ENCODE data around the gene MCRIP1. TPM values are rescaled to one million over a fixed set of nuclear protein-coding genes. Genes with fewer than 3 reads are reported as not detected.

MCRIP1 gene
- total and polyA plus RNA-seq, 2 of the 13 experiments (the other 11 are each of a cell fraction or from before 2014, with no cell fraction given): 79.7 to 84.9 TPM

DNA sequence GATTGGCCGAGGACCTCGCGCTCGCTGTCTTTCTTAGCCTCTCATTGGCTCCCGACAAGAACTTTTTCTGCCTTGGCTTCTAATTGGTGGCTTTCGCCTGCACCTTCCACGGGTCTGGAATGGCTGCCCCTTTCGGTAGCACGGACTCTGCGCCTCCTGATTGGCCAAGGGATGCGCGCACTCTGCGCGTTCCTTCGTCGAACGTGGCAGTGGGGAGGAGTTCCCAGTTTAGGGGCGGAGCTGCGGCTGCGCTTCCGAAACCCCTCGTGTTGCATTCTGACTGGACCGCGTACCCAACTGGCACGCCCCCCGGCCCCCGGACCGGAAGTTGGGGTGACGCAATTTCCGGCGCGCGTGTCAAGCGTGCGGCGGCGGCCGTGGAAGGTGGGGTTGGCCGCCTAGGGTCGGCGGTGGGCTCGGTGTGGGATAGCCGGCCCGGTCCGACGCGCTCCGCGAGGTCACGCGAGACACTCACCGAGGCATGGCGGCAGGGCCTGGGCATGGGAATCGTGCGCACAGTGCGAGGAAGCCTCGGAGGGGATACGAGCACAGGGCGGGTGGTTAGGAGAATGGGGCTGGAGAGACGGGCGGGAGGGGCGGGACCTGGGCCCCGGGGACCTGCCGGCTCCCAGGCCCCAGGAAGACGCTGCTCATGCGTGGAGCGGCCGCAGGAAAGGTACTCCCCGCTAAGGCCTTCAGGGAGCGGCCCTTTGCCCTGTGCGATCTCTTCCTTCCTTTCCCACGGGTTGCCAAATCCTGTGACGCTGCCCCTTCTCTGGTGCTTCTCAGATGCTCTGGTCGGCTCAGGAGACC lies 27.9 kb upstream of the MCRIP1 start (continued):
- peak; percentile 35; the same call in 1 of the 2 replicates for TF ChIP-seq ZBTB1 (CRISPR knock-in tag; IDR thresholded peaks at IDR 0.05; ENCODE audit: borderline replicate concordance)
- TF ChIP-seq ZMYM3 (CRISPR knock-in tag; IDR thresholded peaks at IDR 0.05): 0 out of 2 replicates have a peak, but pooled peaks have one; percentile 13
- TF ChIP-seq SMAD9 (CRISPR knock-in tag; IDR thresholded peaks at IDR 0.05): no peak; the same call in 1 of the 2 replicates
- peak; percentile 95 for TF ChIP-seq POGK (CRISPR knock-in tag; conservative IDR thresholded peaks at IDR 0.05)
- TF ChIP-seq, protein P1, sequence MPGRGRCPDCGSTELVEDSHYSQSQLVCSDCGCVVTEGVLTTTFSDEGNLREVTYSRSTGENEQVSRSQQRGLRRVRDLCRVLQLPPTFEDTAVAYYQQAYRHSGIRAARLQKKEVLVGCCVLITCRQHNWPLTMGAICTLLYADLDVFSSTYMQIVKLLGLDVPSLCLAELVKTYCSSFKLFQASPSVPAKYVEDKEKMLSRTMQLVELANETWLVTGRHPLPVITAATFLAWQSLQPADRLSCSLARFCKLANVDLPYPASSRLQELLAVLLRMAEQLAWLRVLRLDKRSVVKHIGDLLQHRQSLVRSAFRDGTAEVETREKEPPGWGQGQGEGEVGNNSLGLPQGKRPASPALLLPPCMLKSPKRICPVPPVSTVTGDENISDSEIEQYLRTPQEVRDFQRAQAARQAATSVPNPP (CRISPR knock-in tag; IDR thresholded peaks at IDR 0.05): no peak
- peak; percentile 97 for TF ChIP-seq MXI1 (IDR thresholded peaks at IDR 0.05; ENCODE audit: borderline replicate concordance, low read depth, low read length)
- TF ChIP-seq FOXC1 (CRISPR knock-in tag; IDR thresholded peaks at IDR 0.05; ENCODE audit: borderline replicate concordance): no peak
- peak; percentile 59; the same call in 1 of the 2 replicates for TF ChIP-seq ZNF230 (CRISPR knock-in tag; IDR thresholded peaks at IDR 0.05)
- peak; percentile 59; the same call in 1 of the 2 replicates for TF ChIP-seq ZNF737 (CRISPR knock-in tag; IDR thresholded peaks at IDR 0.05; ENCODE audit: borderline replicate concordance)
- peak; percentile 51; the same call in 1 of the 2 replicates for TF ChIP-seq HNRNPL (IDR thresholded peaks at IDR 0.05; ENCODE audit: low read depth, low read length)
